ENCODE measurements around the gene HS6ST3. TPM values are rescaled to one million over a fixed set of nuclear protein-coding genes. Genes with fewer than 3 reads are reported as not detected.

HS6ST3 gene
- total and polyA plus RNA-seq, 2 donors (not counting 3 experiments of a cell fraction or from before 2014, with no cell fraction given): 0.03 to 0.15 TPM

GRCh38 chr13:96835546-96835945 lies 745.6 kb downstream of the HS6ST3 start:
- FAIRE-seq (no peak), DNase-seq (ENCODE audit: low read depth, low spot score) (no peak)
- intact Hi-C loops (cut with micrococcal nuclease): no loop called here
- Histone ChIP-seq H3K36me3 (ENCODE audit: control insufficient read depth in 2 of 2, extremely low read depth in 1 of 2, insufficient read depth in 2 of 2, low read length in 2 of 2) (no peaks in the 10 kb centered on the region), H3K4me2 (ENCODE audit: insufficient read depth, low read length) (no peak overlapping the region), H3K9me3 (replicated peaks; ENCODE audit: control insufficient read depth, insufficient read depth, low read length) (no peaks in the 10 kb centered on the region), H3K27me3 (ENCODE audit: control insufficient read depth in 2 of 2, insufficient read depth in 2 of 2, low read length in 2 of 2) (no peaks in the 10 kb centered on the region), H3K9ac (replicated peaks; ENCODE audit: extremely low read depth, insufficient read depth, low read length) (no peak overlapping the region), H3K27ac (ENCODE audit: insufficient read depth, low read depth, low read length) (no peak overlapping the region), H3K4me3 (replicated peaks in 1 of 3; ENCODE audit: insufficient read depth in 1 of 3, low read depth in 1 of 3, low read length in 3 of 3) (no peak overlapping the region), H3K9me1 (replicated peaks; ENCODE audit: control insufficient read depth, extremely low read depth, insufficient read depth, low read length) (no peaks in the 10 kb centered on the region), H2AFZ (ENCODE audit: low read depth, low read length) (no peak overlapping the region), H4K20me1 (replicated peaks; ENCODE audit: control insufficient read depth, extremely low read depth, insufficient read depth, low read length) (no peaks in the 10 kb centered on the region), H3K4me1 (ENCODE audit: control insufficient read depth, extremely low read depth, insufficient read depth, low read length) (no peaks in the 10 kb centered on the region), H3K79me2 (ENCODE audit: control insufficient read depth, insufficient read depth, low read length) (no peaks in the 10 kb centered on the region)
- ChIA-PET POLR2A (no interaction called here), CTCF (interaction anchor here (0.7 to 2.0 kb wide), 3 partner anchors 17 to 123 kb away, joined by 3 to 6 read pairs (median 6); no protein-coding TSS in a partner anchor)
- BruUV-seq (replicated peaks): no TSS peak
- dilution Hi-C loops (cut with MboI; ENCODE audit: extremely low pct_ligation_motif_present, low sequenced_read_pairs): no loop called here
- TF ChIP-seq CTCF (IDR thresholded peaks at IDR 0.05; ENCODE audit: extremely low read depth in 1 of 2, insufficient read depth in 1 of 2, low read depth in 1 of 2, low read length in 2 of 2): no peak
- no peak for TF ChIP-seq FOS (IDR thresholded peaks at IDR 0.05; ENCODE audit: borderline replicate concordance, insufficient read depth, low read length)
- no peak for TF ChIP-seq GATA2 (IDR thresholded peaks at IDR 0.05; ENCODE audit: insufficient read depth, insufficient read length, low read depth, low read length)

- TF ChIP-seq EZH2 (IDR thresholded peaks at IDR 0.05; ENCODE audit: borderline replicate concordance, low read depth, low read length, severe bottlenecking) (no peak), FOS (IDR thresholded peaks at IDR 0.05; ENCODE audit: borderline replicate concordance, insufficient read depth, low read length) (no peak), GATA2 (IDR thresholded peaks at IDR 0.05; ENCODE audit: insufficient read depth, insufficient read length, low read depth, low read length) (no peak), CTCF (IDR thresholded peaks at IDR 0.05; ENCODE audit: extremely low read depth in 1 of 2, insufficient read depth in 1 of 2, low read depth in 1 of 2, low read length in 2 of 2) (no peak), POLR2A (IDR thresholded peaks at IDR 0.05; ENCODE audit: low read depth, low read length) (no peak), MYC (IDR thresholded peaks at IDR 0.05; ENCODE audit: low read depth, low read length) (no peak), JUN (IDR thresholded peaks at IDR 0.05; ENCODE audit: borderline replicate concordance, insufficient read depth, insufficient read length, low read depth) (no peak), POLR2AphosphoS5 (IDR thresholded peaks at IDR 0.05; ENCODE audit: insufficient read depth, low read depth, low read length) (no peak)
- TF ChIP-seq, protein P1, sequence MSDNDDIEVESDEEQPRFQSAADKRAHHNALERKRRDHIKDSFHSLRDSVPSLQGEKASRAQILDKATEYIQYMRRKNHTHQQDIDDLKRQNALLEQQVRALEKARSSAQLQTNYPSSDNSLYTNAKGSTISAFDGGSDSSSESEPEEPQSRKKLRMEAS (IDR thresholded peaks at IDR 0.05; ENCODE audit: insufficient read depth, insufficient read length): no peak
- BruUV-seq (replicated peaks): no TSS peak
- H3K9me1 ChIP-seq (replicated peaks; ENCODE audit: control insufficient read depth, extremely low read depth, insufficient read depth, low read length): no peaks in the 10 kb centered on the region
- no peaks in the 10 kb centered on the region for H3K4me1 ChIP-seq (ENCODE audit: control insufficient read depth, extremely low read depth, insufficient read depth, low read length)
- H3K9me3 ChIP-seq (replicated peaks; ENCODE audit: control insufficient read depth, insufficient read depth, low read length): no peaks in the 10 kb centered on the region
- dilution Hi-C loops (cut with MboI; ENCODE audit: extremely low pct_ligation_motif_present, low sequenced_read_pairs) (no loop called here), intact Hi-C loops (cut with micrococcal nuclease) (no loop called here)
- H3K79me2 ChIP-seq (ENCODE audit: control insufficient read depth, insufficient read depth, low read length): no peaks in the 10 kb centered on the region
- no peak overlapping the region for H3K4me2 ChIP-seq (ENCODE audit: insufficient read depth, low read length)
- H4K20me1 ChIP-seq (replicated peaks; ENCODE audit: control insufficient read depth, extremely low read depth, insufficient read depth, low read length): no peaks in the 10 kb centered on the region
- no peak overlapping the region for H3K9ac ChIP-seq (replicated peaks; ENCODE audit: extremely low read depth, insufficient read depth, low read length)
- ChIA-PET CTCF (interaction anchor here (1.2 kb wide), 1 partner anchor 13 kb away, joined by 4 read pairs; no protein-coding TSS in a partner anchor), POLR2A (no interaction called here)
- H2AFZ ChIP-seq (ENCODE audit: low read depth, low read length): no peak overlapping the region
- H3K27me3 ChIP-seq (ENCODE audit: control insufficient read depth in 2 of 2, insufficient read depth in 2 of 2, low read length in 2 of 2): no peaks in the 10 kb centered on the region
- FAIRE-seq (no peak), DNase-seq (ENCODE audit: low read depth, low spot score) (no peak)
- H3K4me3 ChIP-seq (replicated peaks in 1 of 3; ENCODE audit: insufficient read depth in 1 of 3, low read depth in 1 of 3, low read length in 3 of 3): no peak overlapping the region
- no peak overlapping the region for H3K27ac ChIP-seq (ENCODE audit: insufficient read depth, low read depth, low read length)
- H3K36me3 ChIP-seq (ENCODE audit: control insufficient read depth in 2 of 2, extremely low read depth in 1 of 2, insufficient read depth in 2 of 2, low read length in 2 of 2): no peaks in the 10 kb centered on the region
Measured at GRCh38 chr13:96836733-96837132, 746.8 kb downstream of the HS6ST3 start.

Data from endothelial cell of umbilical vein (primary cell).